Left lung (tissue), 10 donors: ENCODE results near the gene CMTM6. TPM values are rescaled to one million over a fixed set of nuclear protein-coding genes. Genes with fewer than 3 reads are reported as not detected.
"Not testable (repeated sequence)": the region's sequence is repeated elsewhere in the genome, so short reads cannot be mapped to it uniquely, and the experiment has no call there.

Experiments used
- ATAC-seq: fragments of 200-7000 bp; cut with Tn5 transposase; one replicate; pipeline ENCODE4 v1.9.1; 2020; ENCODE audit warnings: moderate library complexity
- DNase-seq, 4 donors: peaks; one replicate each; pipeline ENCODE4 v3.0.0-alpha.2; 2013 to 2020
- H3K27ac ChIP-seq, 2 donors: fragments of 200-600 bp; sonication (generic) in 1 of 2; one replicate each; pipeline versions ENCODE4 v1.5.0 to v1.8.0; 2020 to 2021
- H3K27me3 ChIP-seq, 2 donors: fragments of 200-600 bp; sonication (generic) in 1 of 2; one replicate each; pipeline versions ENCODE4 v1.5.0 to v1.8.0; 2020 to 2021
- H3K36me3 ChIP-seq, 2 donors: fragments of 200-600 bp; sonication (generic) in 1 of 2; one replicate each; pipeline versions ENCODE4 v1.5.0 to v1.8.0; 2020 to 2021
- H3K4me1 ChIP-seq, 2 donors: fragments of 200-600 bp; one replicate each; pipeline ENCODE4 v1.8.0; 2021
- H3K4me3 ChIP-seq, 2 donors: fragments of 200-600 bp; sonication (generic) in 1 of 2; one replicate each; pipeline versions ENCODE4 v1.5.0 to v1.8.0; 2020 to 2021; ENCODE audit warnings: mild to moderate bottlenecking in 1 of 2
- H3K9me3 ChIP-seq, 2 donors: fragments of 200-600 bp; sonication (generic) in 1 of 2; one replicate each; pipeline versions ENCODE4 v1.5.0 to v1.8.0; 2020 to 2021
- intact Hi-C, 2 donors: fragments of 100-400 bp; cut with DNase I; formaldehyde crosslinking; loops; one replicate each; pipeline versions ENCODE4 v1.11.2 to v1.14.2; 2022
- polyA plus RNA-seq, 6 donors: library from polyadenylated mRNA; unstranded; fragments of 120-200 nt; gene quantifications; one replicate each; pipeline ENCODE4 v1.2.1, GENCODE V29; 2013; ENCODE audit not compliant: insufficient read length in 6 of 6
- total RNA-seq, 2 donors: library from RNA; stranded (reverse); fragmentation: NEBNext Ultra II Directional; extraction: Animal tissue kit (Norgen Biotek cat#: 25700); gene quantifications; one replicate each; pipeline ENCODE4 v1.2.1, GENCODE V29; 2021
- TF ChIP-seq, protein P1 (sequence below), 2 donors: fragments of 200-600 bp; sonication (generic) in 1 of 2; IDR thresholded peaks; one replicate each; pipeline versions ENCODE4 v1.5.0 to v1.8.0; 2021; ENCODE audit warnings: antibody characterized with exemption in 2 of 2
- donor health status: DM: no; HTN: yes; CAD: no.
- donor health status: DM: no; HTN: no; CAD: no.

CMTM6 gene
- total and polyA plus RNA-seq, 8 donors: 67.9 to 91.2 (median 75.0) TPM

DNA sequence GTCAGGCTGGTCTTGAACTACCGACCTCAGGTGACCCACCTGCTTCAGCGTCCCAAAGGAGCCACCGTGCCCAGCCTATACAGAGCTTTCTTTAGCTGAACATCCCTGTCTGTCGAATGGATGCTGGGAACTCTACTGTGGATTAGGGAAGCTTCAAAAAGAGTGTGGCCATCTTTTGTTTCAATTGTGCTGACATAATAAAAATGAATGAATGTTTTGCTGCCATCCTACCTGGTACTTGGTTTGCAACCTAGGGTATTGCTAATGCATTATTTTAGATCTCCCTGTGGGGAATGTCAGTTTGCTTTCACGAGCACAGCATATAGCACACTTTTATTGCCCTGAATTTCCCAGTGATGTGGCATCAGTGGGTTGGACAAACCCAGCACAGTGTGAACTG, 32.3 kb downstream of the CMTM6 start:
- no peak overlapping the region for H3K4me3 ChIP-seq
- H3K27me3 ChIP-seq: no peaks in the 10 kb centered on the region
- H3K9me3 ChIP-seq: no peaks in the 10 kb centered on the region
- peaks cover 0 to 60% of the 10 kb centered on the region in 2 donors for H3K4me1 ChIP-seq
- intact Hi-C loops: no loop called here
- ATAC-seq: no peak
- H3K36me3 ChIP-seq: peaks cover 0 to 14% of the 10 kb centered on the region in 2 donors
- TF ChIP-seq, protein P1, sequence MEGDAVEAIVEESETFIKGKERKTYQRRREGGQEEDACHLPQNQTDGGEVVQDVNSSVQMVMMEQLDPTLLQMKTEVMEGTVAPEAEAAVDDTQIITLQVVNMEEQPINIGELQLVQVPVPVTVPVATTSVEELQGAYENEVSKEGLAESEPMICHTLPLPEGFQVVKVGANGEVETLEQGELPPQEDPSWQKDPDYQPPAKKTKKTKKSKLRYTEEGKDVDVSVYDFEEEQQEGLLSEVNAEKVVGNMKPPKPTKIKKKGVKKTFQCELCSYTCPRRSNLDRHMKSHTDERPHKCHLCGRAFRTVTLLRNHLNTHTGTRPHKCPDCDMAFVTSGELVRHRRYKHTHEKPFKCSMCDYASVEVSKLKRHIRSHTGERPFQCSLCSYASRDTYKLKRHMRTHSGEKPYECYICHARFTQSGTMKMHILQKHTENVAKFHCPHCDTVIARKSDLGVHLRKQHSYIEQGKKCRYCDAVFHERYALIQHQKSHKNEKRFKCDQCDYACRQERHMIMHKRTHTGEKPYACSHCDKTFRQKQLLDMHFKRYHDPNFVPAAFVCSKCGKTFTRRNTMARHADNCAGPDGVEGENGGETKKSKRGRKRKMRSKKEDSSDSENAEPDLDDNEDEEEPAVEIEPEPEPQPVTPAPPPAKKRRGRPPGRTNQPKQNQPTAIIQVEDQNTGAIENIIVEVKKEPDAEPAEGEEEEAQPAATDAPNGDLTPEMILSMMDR (IDR thresholded peaks at IDR 0.05): no peak
- no peak for DNase-seq
- peak overlapping the region in 1 of 2 donors; percentile 61 for H3K27ac ChIP-seq

DNA sequence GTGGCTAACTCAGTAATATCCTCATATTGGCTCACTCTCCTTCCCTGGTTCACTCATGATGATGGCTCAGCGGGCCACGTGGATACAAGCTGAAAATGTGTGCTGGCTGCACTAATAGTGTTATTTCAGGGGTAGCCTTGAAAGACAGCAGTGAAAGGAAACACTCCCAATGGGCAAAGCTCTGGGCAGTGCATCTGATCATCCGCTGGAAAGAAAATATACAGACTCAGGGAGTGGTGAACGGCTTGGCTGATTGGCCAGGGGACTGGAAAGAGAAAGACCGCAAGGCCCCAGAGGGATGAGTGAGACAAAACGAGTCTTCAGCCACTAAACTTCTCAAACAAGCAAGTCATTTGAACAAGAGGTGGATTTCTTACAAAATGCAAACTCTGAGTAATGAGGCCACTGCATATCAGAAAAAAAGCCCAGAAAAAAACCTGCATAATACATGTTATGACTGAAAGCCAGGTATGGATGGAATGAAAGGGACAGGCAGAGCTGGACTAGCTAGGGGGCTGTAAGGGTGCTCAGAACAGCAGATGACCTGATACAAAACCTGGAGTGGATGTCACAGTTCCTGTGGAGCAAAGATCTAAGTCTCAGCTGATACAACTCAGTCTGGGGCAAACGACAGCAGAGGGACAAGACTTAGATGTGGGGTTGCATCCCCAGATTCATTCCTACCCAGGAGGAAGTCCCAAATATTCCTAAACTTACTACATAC, 33.3 kb downstream of the CMTM6 start:
- no peak overlapping the region for H3K4me3 ChIP-seq
- TF ChIP-seq, protein P1 (IDR thresholded peaks at IDR 0.05): no peak
- peaks cover 0 to 60% of the 10 kb centered on the region in 2 donors for H3K4me1 ChIP-seq
- intact Hi-C loops: no loop called here
- DNase-seq (no peak), ATAC-seq (no peak)
- H3K9me3 ChIP-seq: no peaks in the 10 kb centered on the region
- peak overlapping the region in 1 of 2 donors; percentile 61 for H3K27ac ChIP-seq
- H3K36me3 ChIP-seq: peaks cover 0 to 14% of the 10 kb centered on the region in 2 donors
- no peaks in the 10 kb centered on the region for H3K27me3 ChIP-seq

DNA sequence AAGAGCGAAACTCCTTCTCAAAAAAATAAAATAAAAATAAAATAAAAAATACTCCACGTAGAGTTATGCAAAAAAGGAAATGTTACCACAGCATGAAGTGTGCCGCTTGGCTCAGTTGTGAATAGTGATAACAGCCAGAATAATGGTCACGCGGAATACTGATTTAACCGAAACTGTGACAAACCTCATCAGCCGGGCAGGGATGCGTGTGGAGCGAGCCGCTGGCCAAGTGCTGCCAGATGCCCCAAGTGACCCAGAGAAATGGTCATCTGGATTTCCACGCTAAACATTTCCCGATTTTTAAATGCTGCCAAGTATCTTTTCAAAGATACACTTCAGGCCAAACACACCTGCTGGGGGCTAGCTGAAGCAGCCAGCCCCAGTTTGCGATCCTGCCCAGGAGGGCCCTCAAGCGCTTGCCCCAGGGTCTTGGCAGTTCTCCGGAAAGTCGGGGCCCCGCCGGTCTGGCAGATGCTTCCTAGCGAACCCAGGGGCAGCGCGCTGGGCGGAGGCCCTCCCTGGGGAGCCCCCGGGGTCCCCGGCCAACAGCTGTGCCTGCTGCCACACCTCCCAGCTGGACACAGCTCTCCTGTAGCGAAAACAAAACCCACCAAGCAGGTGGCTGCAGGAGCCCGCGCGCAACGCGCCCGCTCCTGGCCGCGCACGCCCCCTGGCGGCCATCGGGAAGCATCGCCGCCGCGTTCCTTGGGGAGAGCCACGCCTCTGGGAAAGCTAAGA, 35.1 kb downstream of the CMTM6 start:
- intact Hi-C loops: no loop called here
- Histone ChIP-seq H3K9me3 (no peaks in the 10 kb centered on the region), H3K27ac (peak overlapping the region in 1 of 2 donors; percentile 62), H3K4me1 (peaks cover 0 to 64% of the 10 kb centered on the region in 2 donors), H3K27me3 (no peaks in the 10 kb centered on the region), H3K36me3 (peaks cover 0 to 11% of the 10 kb centered on the region in 2 donors), H3K4me3 (peak overlapping the region; percentile 24 to 40)
- ATAC-seq: peak; percentile 97
- peak; percentile 63 to 96 (median 80) for DNase-seq
- TF ChIP-seq, protein P1 (IDR thresholded peaks at IDR 0.05): peak; percentile 99

DNA sequence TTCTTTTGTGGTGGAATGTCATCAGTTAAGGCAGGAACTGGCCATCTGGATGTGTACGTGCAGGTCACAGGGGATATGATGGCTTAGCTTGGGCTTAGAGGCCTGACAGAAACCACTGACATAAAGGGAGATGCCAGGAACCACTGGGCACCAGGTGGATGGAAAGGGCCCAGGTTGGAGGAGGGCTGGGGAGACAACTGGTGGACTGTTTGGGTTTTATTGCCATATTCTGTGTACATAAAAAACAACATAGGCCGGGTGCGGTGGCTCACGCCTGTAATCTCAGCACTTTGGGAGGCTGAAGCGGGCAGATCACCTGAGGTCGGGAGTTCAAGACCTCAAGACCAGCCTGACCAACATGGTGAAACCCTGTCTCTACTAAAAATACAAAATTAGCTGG, 35.8 kb downstream of the CMTM6 start:
- DNase-seq, H3K27ac ChIP-seq, H3K4me3 ChIP-seq, intact Hi-C loops, H3K27me3 ChIP-seq, ATAC-seq, H3K9me3 ChIP-seq: not testable (repeated sequence)
- peaks cover 0 to 69% of the 10 kb centered on the region in 2 donors for H3K4me1 ChIP-seq
- peaks cover 0 to 11% of the 10 kb centered on the region in 2 donors for H3K36me3 ChIP-seq

DNA sequence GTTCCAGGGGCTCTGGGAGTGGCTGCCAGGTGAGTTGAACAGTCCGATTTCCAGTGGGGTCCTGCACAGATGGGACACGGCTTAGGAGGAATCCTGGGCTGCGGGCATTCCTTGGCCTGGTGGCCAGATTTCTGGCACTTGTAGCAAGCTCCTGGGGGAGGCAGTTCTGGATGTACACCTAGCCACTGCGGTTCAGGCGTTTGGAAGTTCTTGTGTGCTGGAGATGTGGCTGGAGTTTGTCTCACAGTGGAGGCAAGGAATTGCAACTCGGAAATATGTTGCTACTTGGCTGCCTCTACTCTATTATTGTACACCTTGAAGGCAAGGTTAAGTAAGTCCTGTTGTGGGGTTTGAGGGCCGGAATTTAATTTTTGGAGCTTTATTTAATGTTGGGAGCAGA, 37.9 kb downstream of the CMTM6 start:
- H3K36me3 ChIP-seq: peaks cover 0 to 11% of the 10 kb centered on the region in 2 donors
- H3K27ac ChIP-seq, ATAC-seq, DNase-seq, H3K4me3 ChIP-seq, H3K9me3 ChIP-seq, intact Hi-C loops, H3K27me3 ChIP-seq: not testable (repeated sequence)
- H3K4me1 ChIP-seq: peaks cover 0 to 62% of the 10 kb centered on the region in 2 donors

DNA sequence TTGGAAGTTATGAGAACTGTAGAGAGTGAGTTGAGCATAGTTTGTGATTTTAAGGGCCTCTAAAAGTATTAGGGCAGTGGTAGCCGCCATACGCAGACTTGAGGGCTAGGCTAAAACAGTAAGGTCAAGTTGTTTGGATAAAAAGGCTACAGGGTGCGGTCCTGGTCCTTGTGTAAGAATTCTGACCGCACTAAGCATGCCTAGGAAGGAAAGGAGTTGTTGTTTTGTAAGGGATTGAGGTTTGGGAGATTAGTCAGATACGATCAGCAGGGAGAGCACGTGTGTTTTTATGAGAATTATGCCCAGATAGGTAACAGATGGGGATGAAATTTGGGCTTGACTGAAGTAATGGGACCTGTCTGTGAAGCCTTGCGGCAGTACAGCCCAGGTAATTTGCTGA, 39.2 kb downstream of the CMTM6 start:
- H3K27me3 ChIP-seq, DNase-seq, intact Hi-C loops, H3K4me3 ChIP-seq, H3K36me3 ChIP-seq, ATAC-seq, H3K9me3 ChIP-seq: not testable (repeated sequence)
- H3K27ac ChIP-seq: peak overlapping the region; percentile 51 to 57
- H3K4me1 ChIP-seq: peaks cover 0 to 60% of the 10 kb centered on the region in 2 donors

DNA sequence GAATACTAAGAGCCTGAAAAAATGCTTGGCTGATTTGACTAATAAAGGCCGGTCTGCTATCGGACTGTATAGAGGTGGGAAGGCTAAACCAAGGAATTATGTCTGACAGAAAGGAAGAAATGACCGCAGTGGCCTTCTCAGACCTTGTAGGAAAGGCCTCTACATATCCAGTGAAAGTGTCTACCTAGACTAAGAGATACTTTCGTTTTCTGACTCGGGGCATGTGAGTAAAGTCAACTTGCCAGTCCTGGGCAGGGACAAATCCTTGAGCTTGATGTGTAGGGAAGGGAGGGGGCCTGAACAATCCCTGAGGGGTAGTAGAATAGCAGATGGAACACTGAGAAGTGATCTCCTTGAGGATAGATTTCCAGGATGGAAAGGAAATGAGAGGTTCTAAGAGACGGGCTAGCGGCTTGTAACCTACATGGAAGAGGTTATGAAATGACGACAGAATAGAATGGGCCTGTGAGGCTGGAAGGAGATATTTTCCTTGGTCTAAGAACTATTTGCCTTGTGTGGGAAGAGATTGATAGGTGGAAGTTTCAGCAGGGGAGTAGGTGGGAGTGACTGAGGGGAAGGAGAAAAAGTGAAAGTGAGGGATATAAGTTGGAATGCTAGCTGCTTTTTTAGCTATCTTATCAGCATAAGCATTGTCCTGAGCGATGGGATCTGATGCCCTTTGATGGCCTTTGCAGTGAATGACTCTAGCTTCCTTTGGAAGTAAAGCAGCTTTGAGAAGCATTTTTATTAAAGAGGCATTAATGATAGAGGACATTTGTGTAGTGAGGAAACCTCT, 40.3 kb downstream of the CMTM6 start:
- Histone ChIP-seq H3K4me1 (peaks cover 0 to 60% of the 10 kb centered on the region in 2 donors), H3K27ac (peak overlapping the region; percentile 57 to 61)
- H3K36me3 ChIP-seq, intact Hi-C loops, DNase-seq, H3K9me3 ChIP-seq, ATAC-seq, H3K4me3 ChIP-seq, H3K27me3 ChIP-seq: not testable (repeated sequence)

DNA sequence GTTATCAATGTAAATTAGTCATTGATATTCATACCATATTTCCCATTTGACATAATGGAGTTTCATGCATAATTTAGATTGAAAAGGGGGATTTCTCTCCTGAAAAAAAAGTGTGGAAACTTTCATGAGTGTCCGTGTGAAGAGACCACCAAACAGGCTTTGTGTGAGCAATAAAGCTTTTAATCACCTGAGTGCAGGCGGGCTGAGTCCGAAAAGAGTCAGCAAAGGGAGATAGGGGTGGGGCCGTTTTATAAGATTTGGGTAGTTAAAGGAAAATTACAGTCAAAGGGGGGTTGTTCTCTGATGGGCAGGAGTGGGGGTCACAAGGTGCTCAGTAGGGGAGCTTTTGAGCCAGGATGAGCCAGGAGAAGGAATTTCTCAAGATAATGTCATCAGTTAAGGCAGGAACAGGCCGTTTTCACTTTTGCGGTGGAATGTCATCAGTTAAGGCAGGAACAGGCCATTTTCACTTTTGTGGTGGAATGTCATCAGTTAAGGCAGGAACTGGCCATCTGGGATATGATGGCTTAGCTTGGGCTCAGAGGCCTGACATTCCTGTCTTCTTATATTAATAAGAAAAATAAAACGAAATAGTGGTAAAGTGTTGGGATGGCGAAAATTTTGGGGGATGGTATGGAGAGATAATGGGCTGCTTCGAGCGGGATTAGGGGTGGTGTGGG, 41.7 kb downstream of the CMTM6 start:
- H3K27ac ChIP-seq, intact Hi-C loops, ATAC-seq, H3K27me3 ChIP-seq, DNase-seq, H3K9me3 ChIP-seq, H3K4me3 ChIP-seq: not testable (repeated sequence)
- peaks cover 0 to 11% of the 10 kb centered on the region in 2 donors for H3K36me3 ChIP-seq
- H3K4me1 ChIP-seq: peaks cover 0 to 67% of the 10 kb centered on the region in 2 donors
